LNCaP clone FGC (cell line): ENCODE measurements around the gene AP1S2.

Experiments
- DNase-seq: peaks from one replicate; pipeline ENCODE4 v3.0.0-alpha.2; 2011; ENCODE audit warnings: low read depth
- H3K4me3 ChIP-seq: 2 replicates; pipeline ENCODE4 v1.5.1; 2011; ENCODE audit warnings: mild to moderate bottlenecking, low read depth, low read length, control low read depth
- TF ChIP-seq, protein P1 (sequence below): IDR thresholded peaks from 2 replicates; pipeline ENCODE4 v1.5.1; 2012; ENCODE audit warnings: mild to moderate bottlenecking; ENCODE audit not compliant: control insufficient read depth, insufficient read depth; ENCODE audit errors: extremely low read depth

The AP1S2 gene

DNA sequence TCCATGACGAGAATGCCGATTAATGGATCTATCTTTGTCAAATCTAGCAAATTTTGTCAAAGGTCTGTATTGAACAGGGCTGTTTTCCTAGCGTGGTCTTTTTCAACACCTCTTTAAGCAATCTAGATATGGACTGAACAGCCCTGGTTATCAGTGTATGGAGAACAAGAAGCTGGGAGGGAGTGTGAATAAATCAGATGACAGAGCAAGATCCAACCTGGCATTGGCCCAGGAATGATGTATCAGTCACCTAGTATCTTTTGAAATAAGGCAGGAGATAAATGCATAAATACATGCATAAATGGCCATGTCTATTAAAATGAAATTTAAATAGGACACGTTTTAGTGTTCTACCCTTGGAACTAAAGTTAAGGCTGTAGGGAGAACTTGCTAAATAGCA lies 15.7 kb upstream of the AP1S2 start:
- no peak for DNase-seq
- no peak overlapping the region for H3K4me3 ChIP-seq
- TF ChIP-seq, protein P1, sequence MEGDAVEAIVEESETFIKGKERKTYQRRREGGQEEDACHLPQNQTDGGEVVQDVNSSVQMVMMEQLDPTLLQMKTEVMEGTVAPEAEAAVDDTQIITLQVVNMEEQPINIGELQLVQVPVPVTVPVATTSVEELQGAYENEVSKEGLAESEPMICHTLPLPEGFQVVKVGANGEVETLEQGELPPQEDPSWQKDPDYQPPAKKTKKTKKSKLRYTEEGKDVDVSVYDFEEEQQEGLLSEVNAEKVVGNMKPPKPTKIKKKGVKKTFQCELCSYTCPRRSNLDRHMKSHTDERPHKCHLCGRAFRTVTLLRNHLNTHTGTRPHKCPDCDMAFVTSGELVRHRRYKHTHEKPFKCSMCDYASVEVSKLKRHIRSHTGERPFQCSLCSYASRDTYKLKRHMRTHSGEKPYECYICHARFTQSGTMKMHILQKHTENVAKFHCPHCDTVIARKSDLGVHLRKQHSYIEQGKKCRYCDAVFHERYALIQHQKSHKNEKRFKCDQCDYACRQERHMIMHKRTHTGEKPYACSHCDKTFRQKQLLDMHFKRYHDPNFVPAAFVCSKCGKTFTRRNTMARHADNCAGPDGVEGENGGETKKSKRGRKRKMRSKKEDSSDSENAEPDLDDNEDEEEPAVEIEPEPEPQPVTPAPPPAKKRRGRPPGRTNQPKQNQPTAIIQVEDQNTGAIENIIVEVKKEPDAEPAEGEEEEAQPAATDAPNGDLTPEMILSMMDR: no peak

GRCh38 chrX:15869695-15870094 lies 15.1 kb upstream of the AP1S2 start:
- no peak for DNase-seq
- H3K4me3 ChIP-seq: no peak overlapping the region
- TF ChIP-seq, protein P1: no peak

DNA sequence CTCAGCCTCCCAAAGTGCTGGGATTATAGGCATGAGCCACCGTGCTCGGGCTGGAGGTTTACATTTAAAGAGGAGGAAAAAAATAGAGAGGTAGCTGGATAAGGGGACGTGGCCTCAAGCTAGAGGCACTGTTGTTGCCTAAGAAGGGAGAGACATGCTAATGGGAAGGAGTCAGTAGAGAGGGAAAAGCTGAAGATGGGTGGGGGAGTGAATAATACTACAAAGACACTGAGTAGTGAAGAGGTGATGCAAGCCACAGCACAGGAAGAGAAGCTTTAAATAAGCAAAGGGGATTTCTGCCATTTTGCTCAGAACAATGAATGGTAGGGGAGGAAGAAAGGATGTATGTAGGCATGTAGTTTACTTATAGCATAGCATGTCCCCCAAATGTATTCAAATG lies 11.5 kb upstream of the AP1S2 start:
- DNase-seq: no peak
- no peak overlapping the region for H3K4me3 ChIP-seq
- TF ChIP-seq, protein P1: no peak

DNA sequence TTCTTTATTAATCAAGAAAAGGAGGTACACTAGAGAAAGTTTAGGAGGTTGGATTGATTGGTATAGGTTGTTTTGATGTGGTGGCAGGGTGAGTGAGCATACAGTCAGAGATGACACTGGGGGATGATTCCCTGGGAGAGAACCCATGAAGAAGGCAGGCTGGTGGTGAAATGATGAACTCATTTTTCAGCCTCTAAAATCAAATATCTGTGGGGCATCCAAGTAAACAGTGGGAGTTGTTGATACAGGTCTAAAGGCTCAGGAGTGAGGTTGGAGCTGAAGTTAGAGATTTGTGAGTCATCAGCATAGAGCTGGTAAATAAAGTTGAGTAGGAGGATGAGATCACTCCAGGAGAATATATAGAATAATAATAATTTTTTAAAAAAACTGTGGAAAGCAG lies 10.0 kb upstream of the AP1S2 start:
- TF ChIP-seq, protein P1: no peak
- no peak for DNase-seq
- no peak overlapping the region for H3K4me3 ChIP-seq

- TF ChIP-seq, protein P1: no peak
- DNase-seq: no peak
- no peak overlapping the region for H3K4me3 ChIP-seq
These were observed 9.4 kb upstream of the AP1S2 start for GRCh38 chrX:15864023-15864422.

GRCh38 chrX:15860921-15861320 lies 6.3 kb upstream of the AP1S2 start:
- no peak for DNase-seq
- H3K4me3 ChIP-seq: no peak overlapping the region
- TF ChIP-seq, protein P1: no peak

- no peak for DNase-seq
- H3K4me3 ChIP-seq: no peak overlapping the region
- TF ChIP-seq, protein P1: no peak
These were observed 3.4 kb upstream of the AP1S2 start for GRCh38 chrX:15858051-15858450.
